GM19351 (cell line): ENCODE data around the gene RETREG2.

Source experiments
- ATAC-seq: cut with Tn5 transposase; IDR thresholded peaks from one replicate; pipeline ENCODE4 v1.9.1; 2021; ENCODE audit warnings: mild to moderate bottlenecking, moderate library complexity; ENCODE audit not compliant: unreplicated experiment

The RETREG2 gene

GRCh38 chr2:219177552-219178376, at the start of gene RETREG2:
RETREG2 (plus strand) TSS chr2:219178275; CDS start chr2:219178353, 78 bp downstream.
- peak; percentile 37 for ATAC-seq

- ATAC-seq, result no peak
Observed at GRCh38 chr2:219128396-219128795, 49.7 kb upstream of the RETREG2 start.

- ATAC-seq, result no peak
Observed at GRCh38 chr2:219129589-219129988, 48.5 kb upstream of the RETREG2 start.

GRCh38 chr2:219131327-219131726, 46.7 kb upstream of the RETREG2 start:
- ATAC-seq, result no peak

GRCh38 chr2:219131744-219132143, 46.3 kb upstream of the RETREG2 start:
- no peak for ATAC-seq

- no peak for ATAC-seq
Observed at GRCh38 chr2:219133976-219134375, 44.1 kb upstream of the RETREG2 start.

GRCh38 chr2:219140722-219141121, 37.4 kb upstream of the RETREG2 start:
- ATAC-seq, result no peak

- ATAC-seq, result no peak
Observed at GRCh38 chr2:219142329-219142728, 35.7 kb upstream of the RETREG2 start.

- no peak for ATAC-seq
Observed at GRCh38 chr2:219149667-219150066, 28.4 kb upstream of the RETREG2 start.

- no peak for ATAC-seq
Observed at GRCh38 chr2:219155054-219155644, 22.9 kb upstream of the RETREG2 start.

- ATAC-seq, result no peak
Observed at GRCh38 chr2:219157396-219157795, 20.7 kb upstream of the RETREG2 start.

- no peak for ATAC-seq
Observed at GRCh38 chr2:219158025-219158424, 20.1 kb upstream of the RETREG2 start.

- ATAC-seq, result no peak
Observed at GRCh38 chr2:219158586-219158985, 19.5 kb upstream of the RETREG2 start.

GRCh38 chr2:219159771-219160185, 18.3 kb upstream of the RETREG2 start:
- no peak for ATAC-seq

- ATAC-seq, result peak; percentile 85
Observed at GRCh38 chr2:219160186-219161017, 17.7 kb upstream of the RETREG2 start, which contains the start of gene NHEJ1. NHEJ1 (minus strand) TSS chr2:219160815; CDS start chr2:219158362, 2,453 bp downstream.

- ATAC-seq, result no peak
Observed at GRCh38 chr2:219161097-219161496, 17.0 kb upstream of the RETREG2 start.

- ATAC-seq, result no peak
Observed at GRCh38 chr2:219163156-219163555, 14.9 kb upstream of the RETREG2 start.

- no peak for ATAC-seq
Observed at GRCh38 chr2:219165058-219165911, 12.8 kb upstream of the RETREG2 start.

- no peak for ATAC-seq
Observed at GRCh38 chr2:219167997-219168396, 10.1 kb upstream of the RETREG2 start.

GRCh38 chr2:219168526-219168925, 9.5 kb upstream of the RETREG2 start:
- ATAC-seq, result no peak
